HG03280 (cell line): Measurements from ENCODE around the gene RGS7BP.
"Not testable (repeated sequence)": the region's sequence is repeated elsewhere in the genome, so short reads cannot be mapped to it uniquely, and the experiment has no call there.

ENCODE experiments used
- ATAC-seq: cut with Tn5 transposase; IDR thresholded peaks from one replicate; pipeline ENCODE4 v1.9.1; 2021; ENCODE audit warnings: mild to moderate bottlenecking, moderate library complexity; ENCODE audit not compliant: unreplicated experiment

The RGS7BP gene

GRCh38 chr5:64557911-64558310 is 52.1 kb downstream of the RGS7BP start:
- ATAC-seq, result no peak

- ATAC-seq, result not testable (repeated sequence)
Observed at GRCh38 chr5:64558641-64559040, 52.8 kb downstream of the RGS7BP start.

- no peak for ATAC-seq
Observed at GRCh38 chr5:64566310-64566916, 60.6 kb downstream of the RGS7BP start.

- no peak for ATAC-seq
Observed at GRCh38 chr5:64569858-64570257, 64.0 kb downstream of the RGS7BP start.

- ATAC-seq, result no peak
Observed at GRCh38 chr5:64570395-64570996, 64.7 kb downstream of the RGS7BP start.

DNA sequence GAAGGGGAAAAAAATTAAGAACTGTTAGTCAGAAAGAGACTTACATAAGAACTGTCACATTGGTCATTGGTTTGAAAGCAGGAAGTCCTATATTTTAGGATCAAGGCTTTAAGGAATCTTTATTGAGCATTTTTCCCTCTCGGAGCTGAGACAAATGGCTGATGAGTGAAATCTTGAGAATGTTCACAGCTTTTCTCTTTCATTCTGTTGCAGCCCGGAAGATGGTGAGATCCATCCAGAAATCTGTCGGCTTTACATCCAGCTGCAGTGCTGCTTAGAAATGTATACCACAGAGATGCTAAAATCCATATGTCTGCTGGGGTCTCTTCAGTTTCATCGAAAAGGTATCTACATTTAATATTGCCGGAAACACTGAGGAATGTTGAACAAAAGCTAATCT is 69.7 kb downstream of the RGS7BP start:
- no peak for ATAC-seq

DNA sequence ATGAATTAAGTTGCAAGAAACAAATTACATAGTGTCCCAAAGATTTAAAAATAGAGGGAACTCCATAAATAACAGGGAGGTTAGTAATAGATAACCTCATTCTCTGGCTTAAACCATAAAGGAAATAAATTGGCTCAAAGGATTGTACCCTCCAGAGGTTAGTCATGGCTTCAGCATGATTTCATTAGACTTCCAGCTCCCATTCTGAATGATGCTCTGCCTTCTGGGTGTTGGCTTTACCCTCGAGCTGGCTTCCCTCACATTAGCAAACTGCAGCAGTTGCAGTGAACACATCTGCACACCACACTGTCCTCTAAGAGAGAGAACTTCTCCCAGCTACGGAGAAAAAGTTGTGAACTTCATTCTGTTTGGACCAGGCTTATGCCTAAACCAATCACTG is 70.4 kb downstream of the RGS7BP start:
- no peak for ATAC-seq

DNA sequence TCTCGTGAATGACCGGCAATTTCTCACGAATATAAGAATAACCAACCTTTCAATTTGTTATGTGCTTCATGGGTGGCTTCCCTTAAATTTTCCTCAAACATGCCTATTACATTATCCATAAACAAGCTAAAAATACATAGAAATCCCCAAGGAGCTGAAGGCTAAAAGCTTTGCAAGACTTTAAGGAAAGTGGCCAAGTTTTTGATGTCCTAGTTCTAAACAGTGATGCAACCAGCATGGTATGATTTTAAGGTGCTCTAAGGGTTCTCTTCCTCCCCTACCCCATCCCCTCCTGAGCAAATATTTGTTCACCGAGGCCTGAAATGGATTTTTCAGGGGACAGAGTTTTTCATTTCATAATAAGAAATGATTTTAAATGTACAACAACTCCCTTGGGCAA is 79.8 kb downstream of the RGS7BP start:
- ATAC-seq, result no peak

- ATAC-seq, result no peak
Observed at GRCh38 chr5:64587370-64587769, 81.6 kb downstream of the RGS7BP start.

GRCh38 chr5:64592730-64593341 is 87.0 kb downstream of the RGS7BP start:
- no peak for ATAC-seq

GRCh38 chr5:64594025-64594424 is 88.2 kb downstream of the RGS7BP start:
- ATAC-seq, result no peak

GRCh38 chr5:64594601-64595000 is 88.8 kb downstream of the RGS7BP start:
- ATAC-seq, result no peak

DNA sequence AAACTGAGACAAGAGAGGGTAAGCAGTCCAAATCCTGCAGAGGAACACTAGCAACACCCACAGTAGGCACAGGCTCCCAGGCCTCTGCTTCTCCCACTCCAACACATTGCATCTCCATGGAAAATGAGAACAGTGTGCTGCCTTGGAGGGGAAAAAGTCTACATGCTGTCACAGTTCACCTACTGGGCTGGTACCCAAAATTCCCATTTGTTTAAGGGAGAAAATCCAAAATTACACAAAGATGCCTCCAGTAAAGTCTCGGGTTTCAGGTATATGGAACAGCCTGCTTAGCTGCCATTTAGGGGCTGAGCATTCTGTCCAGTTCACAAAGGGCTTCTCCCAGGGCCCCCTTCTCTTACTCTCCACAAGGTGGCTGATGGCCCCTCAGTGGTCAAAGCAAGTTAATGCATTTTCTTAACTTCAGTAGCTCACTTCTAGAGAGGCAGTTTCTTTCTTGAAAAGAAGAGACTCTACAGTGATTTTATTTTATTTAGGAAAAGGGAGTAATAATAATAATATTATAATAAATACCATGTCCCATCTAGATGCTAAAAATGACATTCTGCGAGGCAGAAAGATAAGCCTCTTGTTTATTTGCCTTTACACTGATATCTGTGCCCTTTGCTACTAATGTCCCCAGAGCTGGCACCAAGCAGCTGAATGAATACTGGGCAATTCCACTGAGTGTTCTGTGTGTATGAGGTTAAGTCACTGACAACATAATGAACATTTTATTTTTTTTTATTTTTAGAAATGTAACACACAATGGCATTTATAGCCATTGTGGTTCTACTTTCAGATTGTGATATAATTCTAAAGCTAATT is 89.4 kb downstream of the RGS7BP start:
- no peak for ATAC-seq

- ATAC-seq, result no peak
Observed at GRCh38 chr5:64599226-64599625, 93.4 kb downstream of the RGS7BP start.

- ATAC-seq, result no peak
Observed at GRCh38 chr5:64603676-64604075, 97.9 kb downstream of the RGS7BP start.

- ATAC-seq, result no peak
Observed at GRCh38 chr5:64606926-64607325, 101.1 kb downstream of the RGS7BP start.

- no peak for ATAC-seq
Observed at GRCh38 chr5:64612344-64612961, 106.6 kb downstream of the RGS7BP start.

DNA sequence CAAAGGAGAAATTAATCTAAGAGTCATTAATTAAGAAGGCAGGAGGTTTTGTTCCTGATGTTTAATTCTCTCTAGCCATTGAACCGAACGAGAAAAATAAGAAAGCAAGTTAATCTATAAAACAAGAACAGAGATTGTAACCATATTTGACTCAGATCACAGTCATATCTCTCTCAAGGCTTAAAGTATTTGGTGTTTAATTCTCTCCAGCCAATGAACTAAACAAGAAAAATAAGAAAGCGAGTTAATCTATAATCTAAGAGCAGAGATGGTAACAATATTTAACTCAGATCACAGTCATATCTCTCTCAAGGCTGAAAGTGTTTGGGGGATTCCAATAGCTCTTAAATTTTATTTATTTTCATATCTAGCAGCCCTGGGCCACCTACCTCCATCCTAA is 110.1 kb downstream of the RGS7BP start:
- no peak for ATAC-seq

GRCh38 chr5:64619609-64620008 is 113.8 kb downstream of the RGS7BP start:
- no peak for ATAC-seq

DNA sequence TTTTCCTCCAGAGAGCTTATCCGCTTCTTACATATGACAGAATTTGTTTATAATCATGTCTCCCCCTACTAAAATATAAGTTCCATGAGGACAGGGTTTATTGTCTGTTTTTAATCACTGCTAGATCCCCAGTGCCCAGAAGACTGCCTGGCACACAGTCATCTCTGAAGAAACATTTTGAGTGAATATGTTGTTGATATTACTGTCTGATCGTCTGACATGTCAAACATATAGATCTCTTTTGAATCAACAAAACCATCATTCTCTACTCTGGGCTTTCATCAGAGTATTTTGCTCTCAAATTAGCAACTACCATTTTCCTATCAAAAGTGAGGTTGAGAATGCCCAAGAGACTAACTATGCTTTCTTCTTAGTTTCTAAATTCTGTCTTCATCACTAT is 117.2 kb downstream of the RGS7BP start:
- ATAC-seq, result no peak

GRCh38 chr5:64625678-64626077 is 119.9 kb downstream of the RGS7BP start:
- ATAC-seq, result no peak
